ENCODE measurements around the gene DRC7.

The DRC7 gene

GRCh38 chr16:57667048-57667525 lies 27.5 kb upstream of the DRC7 start:
- no peak overlapping the region for H3K27ac ChIP-seq (ENCODE audit: low read depth, low read length)
- H2AK5ac ChIP-seq (ENCODE audit: low read length), result no peak overlapping the region
- H2BK5ac ChIP-seq (ENCODE audit: low read length), result no peak overlapping the region
- H2BK120ac ChIP-seq (ENCODE audit: low read depth, low read length), result no peak overlapping the region
- no peak overlapping the region for H4K5ac ChIP-seq (ENCODE audit: low read length)
- no peaks in the 10 kb centered on the region for H3K79me2 ChIP-seq (ENCODE audit: control insufficient read depth, insufficient read depth, low read length)
- no peaks in the 10 kb centered on the region for H3K4me1 ChIP-seq (ENCODE audit: control insufficient read depth, low read depth, low read length)
- no peaks in the 10 kb centered on the region for H3K79me1 ChIP-seq (ENCODE audit: low read length)
- no peak for DNase-seq
- peak overlapping the region; percentile 56 for H3K56ac ChIP-seq (ENCODE audit: low read length)
- H4K8ac ChIP-seq (ENCODE audit: low read depth, low read length), result no peak overlapping the region
- no peaks in the 10 kb centered on the region for H3K27me3 ChIP-seq (ENCODE audit: insufficient read depth, low read length, poor library complexity)
- no peaks in the 10 kb centered on the region for H3K36me3 ChIP-seq (ENCODE audit: control insufficient read depth, insufficient read depth, low read length)
- WGBS (ENCODE audit: extremely low coverage, insufficient coverage, low lambda C conversion rate), result no CpG with 5 or more reads among the region's 5 CpGs
- no peak overlapping the region for H3K4me3 ChIP-seq (ENCODE audit: low read length)
- H3K23ac ChIP-seq (ENCODE audit: low read length), result no peak overlapping the region
- H3K18ac ChIP-seq (ENCODE audit: low read length), result no peak overlapping the region
- no peak overlapping the region for H3K4me2 ChIP-seq (ENCODE audit: low read length)
- H2BK15ac ChIP-seq (replicated peaks; ENCODE audit: low read depth), result no peak overlapping the region
- H3K4ac ChIP-seq (ENCODE audit: low read depth, low read length), result no peak overlapping the region
- no peak overlapping the region for H3K9ac ChIP-seq (ENCODE audit: low read length)

DNA sequence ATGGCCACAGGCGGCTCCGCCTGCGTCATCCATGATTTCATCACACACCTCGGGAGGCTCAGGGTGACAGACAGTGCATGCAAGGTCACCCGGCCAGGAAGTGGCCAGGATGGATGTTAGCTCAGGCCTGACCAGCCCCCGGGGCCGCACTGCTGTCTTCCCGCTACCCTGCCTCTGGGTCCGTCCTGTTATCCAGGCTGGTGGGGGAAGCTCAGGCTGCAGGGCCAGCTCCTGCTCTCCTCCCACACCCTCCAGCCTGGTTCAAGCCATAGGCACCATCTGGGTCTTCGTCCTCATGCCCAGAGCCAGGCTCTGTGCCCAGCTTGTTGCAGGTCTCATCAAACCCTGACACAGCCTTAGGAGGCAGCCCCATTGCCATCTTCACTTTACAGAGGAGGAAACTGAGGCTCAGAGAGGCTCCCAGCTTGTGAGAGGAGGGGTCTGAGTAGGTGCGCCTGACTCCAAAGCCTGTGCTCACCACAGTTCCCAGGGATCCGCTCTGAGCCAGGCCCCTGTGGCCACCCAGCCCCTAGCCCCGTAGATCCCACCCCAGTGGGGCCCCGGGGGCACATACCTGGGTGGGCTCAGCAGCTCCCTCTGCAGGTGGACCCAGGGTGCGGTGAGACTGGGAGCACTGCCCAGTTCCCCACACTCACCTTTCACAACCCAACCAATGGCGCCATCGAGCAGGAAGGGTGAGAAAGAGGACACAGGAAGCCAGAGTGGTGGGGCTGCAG lies 26.9 kb upstream of the DRC7 start:
- Histone ChIP-seq H3K23ac (ENCODE audit: low read length) (no peak overlapping the region), H3K56ac (ENCODE audit: low read length) (peak overlapping the region; percentile 65), H2BK5ac (ENCODE audit: low read length) (peak overlapping the region; percentile 24), H3K4ac (ENCODE audit: low read depth, low read length) (no peak overlapping the region), H3K79me2 (ENCODE audit: control insufficient read depth, insufficient read depth, low read length) (no peaks in the 10 kb centered on the region), H3K79me1 (ENCODE audit: low read length) (no peaks in the 10 kb centered on the region), H3K27ac (ENCODE audit: low read depth, low read length) (no peak overlapping the region), H3K4me1 (ENCODE audit: control insufficient read depth, low read depth, low read length) (no peaks in the 10 kb centered on the region), H2BK120ac (ENCODE audit: low read depth, low read length) (no peak overlapping the region), H3K9ac (ENCODE audit: low read length) (no peak overlapping the region), H3K27me3 (ENCODE audit: insufficient read depth, low read length, poor library complexity) (no peaks in the 10 kb centered on the region), H4K5ac (ENCODE audit: low read length) (no peak overlapping the region), H2BK15ac (replicated peaks; ENCODE audit: low read depth) (no peak overlapping the region), H3K4me3 (ENCODE audit: low read length) (no peak overlapping the region), H3K36me3 (ENCODE audit: control insufficient read depth, insufficient read depth, low read length) (no peaks in the 10 kb centered on the region), H4K8ac (ENCODE audit: low read depth, low read length) (no peak overlapping the region), H2AK5ac (ENCODE audit: low read length) (no peak overlapping the region), H3K18ac (ENCODE audit: low read length) (no peak overlapping the region), H3K4me2 (ENCODE audit: low read length) (no peak overlapping the region)
- no CpG with 5 or more reads among the region's 17 CpGs for WGBS (ENCODE audit: extremely low coverage, insufficient coverage, low lambda C conversion rate)
- peak; percentile 78 for DNase-seq

DNA sequence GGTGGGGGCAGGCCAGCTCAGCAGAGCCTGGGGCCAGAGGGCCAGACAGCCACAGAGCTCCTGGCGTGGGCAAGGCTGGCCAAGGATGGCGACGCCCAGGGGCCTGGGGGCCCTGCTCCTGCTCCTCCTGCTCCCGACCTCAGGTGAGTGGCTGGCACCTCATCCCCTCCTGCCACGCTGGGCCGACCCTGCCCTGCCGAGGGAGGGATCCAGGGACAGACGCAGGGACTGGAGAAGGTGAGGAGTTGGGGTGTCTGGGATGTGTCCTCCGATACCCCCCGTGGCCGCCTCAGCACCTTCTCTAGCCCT lies 26.4 kb upstream of the DRC7 start, which contains the start of gene ADGRG3:
TSS of gene ADGRG3 (plus strand) at position 44 of the 309 bp plus-strand sequence. CDS start at position 86, 42 bp downstream.
- WGBS (ENCODE audit: extremely low coverage, insufficient coverage, low lambda C conversion rate), result no CpG with 5 or more reads among the region's 11 CpGs
- H4K8ac ChIP-seq (ENCODE audit: low read depth, low read length), result no peak within 1 kb of the TSS

DNA sequence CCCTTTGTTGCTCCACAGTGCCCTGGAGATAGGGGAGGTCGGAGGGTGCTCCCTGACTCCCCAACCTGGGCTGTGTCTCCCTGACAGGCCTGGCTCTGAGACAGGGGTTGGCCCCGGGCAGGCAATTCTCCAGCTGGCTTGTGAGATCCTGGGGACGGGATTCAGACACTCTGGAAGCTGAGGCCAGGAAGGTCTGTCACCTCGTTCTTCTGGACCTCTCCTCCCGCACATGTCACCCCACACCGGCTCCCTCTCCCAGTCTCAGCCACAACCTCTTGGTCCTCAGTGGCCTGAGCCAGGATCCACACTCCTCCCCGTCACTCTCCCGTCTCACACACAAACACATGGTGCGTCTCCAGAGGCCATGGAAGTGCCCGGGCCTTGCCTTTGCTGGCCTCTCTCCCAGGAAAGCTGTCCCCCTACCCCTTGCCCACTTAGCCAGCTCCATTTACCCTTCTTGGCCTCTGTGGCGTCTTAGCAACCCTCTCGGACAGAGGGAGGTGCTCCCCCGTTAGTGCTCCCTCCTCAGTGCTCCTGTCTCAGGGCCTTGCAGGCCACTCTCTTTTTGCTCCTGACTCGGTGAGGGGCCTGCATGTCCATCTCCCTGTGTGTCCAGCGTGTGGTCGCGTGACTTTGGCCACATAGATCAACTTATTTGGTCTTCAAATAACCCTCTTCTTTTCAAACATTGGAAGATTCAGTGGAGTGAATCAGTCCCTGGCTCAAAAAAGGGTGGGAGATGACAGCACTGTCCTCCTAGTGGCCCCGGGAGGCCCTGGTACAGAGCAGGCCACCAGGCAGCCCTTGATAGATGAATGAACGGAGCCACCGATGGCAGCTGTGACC lies 25.8 kb upstream of the DRC7 start:
- Histone ChIP-seq H2BK15ac (replicated peaks; ENCODE audit: low read depth) (no peak overlapping the region), H2BK120ac (ENCODE audit: low read depth, low read length) (no peak overlapping the region), H2BK5ac (ENCODE audit: low read length) (no peak overlapping the region), H3K4ac (ENCODE audit: low read depth, low read length) (no peak overlapping the region), H3K23ac (ENCODE audit: low read length) (no peak overlapping the region), H3K79me2 (ENCODE audit: control insufficient read depth, insufficient read depth, low read length) (no peaks in the 10 kb centered on the region), H3K27ac (ENCODE audit: low read depth, low read length) (no peak overlapping the region), H3K4me1 (ENCODE audit: control insufficient read depth, low read depth, low read length) (no peaks in the 10 kb centered on the region), H3K4me2 (ENCODE audit: low read length) (no peak overlapping the region), H3K18ac (ENCODE audit: low read length) (no peak overlapping the region), H3K9ac (ENCODE audit: low read length) (no peak overlapping the region), H3K56ac (ENCODE audit: low read length) (no peak overlapping the region), H4K8ac (ENCODE audit: low read depth, low read length) (no peak overlapping the region), H2AK5ac (ENCODE audit: low read length) (no peak overlapping the region), H3K36me3 (ENCODE audit: control insufficient read depth, insufficient read depth, low read length) (no peaks in the 10 kb centered on the region), H3K4me3 (ENCODE audit: low read length) (no peak overlapping the region), H3K27me3 (ENCODE audit: insufficient read depth, low read length, poor library complexity) (no peaks in the 10 kb centered on the region), H4K5ac (ENCODE audit: low read length) (no peak overlapping the region), H3K79me1 (ENCODE audit: low read length) (no peaks in the 10 kb centered on the region)
- no CpG with 5 or more reads among the region's 20 CpGs for WGBS (ENCODE audit: extremely low coverage, insufficient coverage, low lambda C conversion rate)
- DNase-seq, result no peak

More for the DNA sequence above, 26.4 kb upstream of the DRC7 start, which contains the start of gene ADGRG3:
- Histone ChIP-seq H2BK15ac (replicated peaks; ENCODE audit: low read depth) (no peak within 1 kb of the TSS), H3K9ac (ENCODE audit: low read length) (no peak within 1 kb of the TSS), H3K79me1 (ENCODE audit: low read length) (no peaks in the 10 kb centered on the region), H4K5ac (ENCODE audit: low read length) (no peak within 1 kb of the TSS), H2BK5ac (ENCODE audit: low read length) (peak within 1 kb of the TSS; percentile 24), H3K4me2 (ENCODE audit: low read length) (no peak within 1 kb of the TSS), H3K36me3 (ENCODE audit: control insufficient read depth, insufficient read depth, low read length) (no peaks in the 10 kb centered on the region), H3K4me1 (ENCODE audit: control insufficient read depth, low read depth, low read length) (no peaks in the 10 kb centered on the region), H3K27ac (ENCODE audit: low read depth, low read length) (no peak within 1 kb of the TSS), H3K79me2 (ENCODE audit: control insufficient read depth, insufficient read depth, low read length) (no peaks in the 10 kb centered on the region), H3K4me3 (ENCODE audit: low read length) (no peak within 1 kb of the TSS), H2BK120ac (ENCODE audit: low read depth, low read length) (no peak within 1 kb of the TSS), H3K23ac (ENCODE audit: low read length) (no peak within 1 kb of the TSS), H2AK5ac (ENCODE audit: low read length) (no peak within 1 kb of the TSS), H3K56ac (ENCODE audit: low read length) (peak within 1 kb of the TSS; percentile 65), H3K18ac (ENCODE audit: low read length) (no peak within 1 kb of the TSS), H3K27me3 (ENCODE audit: insufficient read depth, low read length, poor library complexity) (no peaks in the 10 kb centered on the region), H3K4ac (ENCODE audit: low read depth, low read length) (no peak within 1 kb of the TSS)
- DNase-seq, result no peak

DNA sequence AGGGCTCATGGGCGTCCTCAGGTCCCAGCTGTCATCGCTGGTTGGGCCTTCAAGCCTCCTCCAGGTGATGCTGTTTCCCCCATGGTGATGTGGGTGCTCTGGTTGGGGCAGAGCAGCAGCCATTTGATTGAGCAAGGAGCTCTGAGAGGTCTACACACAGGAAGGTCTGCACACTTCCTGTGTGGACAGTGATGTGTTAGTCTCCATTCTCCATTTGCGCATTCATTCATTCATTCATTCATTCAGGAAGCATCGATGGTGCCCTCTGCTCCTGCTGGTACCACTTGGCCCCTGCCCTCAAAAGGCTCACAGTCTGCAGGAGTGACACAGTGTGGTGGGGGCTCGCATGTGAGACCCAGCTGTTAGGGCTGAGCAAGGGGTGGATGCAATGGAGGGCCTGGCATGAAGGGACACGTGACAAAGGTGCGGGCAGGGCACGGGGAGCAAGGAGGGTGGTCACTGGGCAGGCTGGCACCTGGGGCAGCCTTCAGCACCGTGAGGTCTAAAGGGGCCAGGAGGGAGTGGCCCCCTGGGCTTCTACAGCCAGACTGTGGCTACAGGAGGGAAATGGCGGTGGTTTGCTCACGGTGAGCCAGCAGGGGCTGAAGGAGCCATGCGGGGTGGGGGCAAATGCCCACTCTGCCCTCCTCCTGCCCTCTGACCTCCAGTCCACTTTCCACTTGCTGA lies 25.0 kb upstream of the DRC7 start:
- Histone ChIP-seq H3K18ac (ENCODE audit: low read length) (no peak overlapping the region), H3K9ac (ENCODE audit: low read length) (no peak overlapping the region), H3K27ac (ENCODE audit: low read depth, low read length) (no peak overlapping the region), H3K4ac (ENCODE audit: low read depth, low read length) (no peak overlapping the region), H3K36me3 (ENCODE audit: control insufficient read depth, insufficient read depth, low read length) (no peaks in the 10 kb centered on the region), H3K79me2 (ENCODE audit: control insufficient read depth, insufficient read depth, low read length) (no peaks in the 10 kb centered on the region), H2BK15ac (replicated peaks; ENCODE audit: low read depth) (no peak overlapping the region), H2BK120ac (ENCODE audit: low read depth, low read length) (no peak overlapping the region), H3K4me1 (ENCODE audit: control insufficient read depth, low read depth, low read length) (no peaks in the 10 kb centered on the region), H3K4me2 (ENCODE audit: low read length) (no peak overlapping the region), H3K56ac (ENCODE audit: low read length) (no peak overlapping the region), H2BK5ac (ENCODE audit: low read length) (no peak overlapping the region), H4K8ac (ENCODE audit: low read depth, low read length) (no peak overlapping the region), H3K27me3 (ENCODE audit: insufficient read depth, low read length, poor library complexity) (no peaks in the 10 kb centered on the region), H3K23ac (ENCODE audit: low read length) (no peak overlapping the region), H4K5ac (ENCODE audit: low read length) (no peak overlapping the region), H3K79me1 (ENCODE audit: low read length) (no peaks in the 10 kb centered on the region), H2AK5ac (ENCODE audit: low read length) (no peak overlapping the region), H3K4me3 (ENCODE audit: low read length) (no peak overlapping the region)
- DNase-seq, result no peak
- no CpG with 5 or more reads among the region's 12 CpGs for WGBS (ENCODE audit: extremely low coverage, insufficient coverage, low lambda C conversion rate)
